GM21825 (cell line): Measurements from ENCODE around the gene ZNF792.
"Not testable (repeated sequence)": the region's sequence is repeated elsewhere in the genome, so short reads cannot be mapped to it uniquely, and the experiment has no call there.

Experiments used
- ATAC-seq: cut with Tn5 transposase; IDR thresholded peaks from one replicate; pipeline ENCODE4 v1.9.1; 2021; ENCODE audit warnings: mild to moderate bottlenecking, moderate library complexity; ENCODE audit not compliant: unreplicated experiment

Gene ZNF792

DNA sequence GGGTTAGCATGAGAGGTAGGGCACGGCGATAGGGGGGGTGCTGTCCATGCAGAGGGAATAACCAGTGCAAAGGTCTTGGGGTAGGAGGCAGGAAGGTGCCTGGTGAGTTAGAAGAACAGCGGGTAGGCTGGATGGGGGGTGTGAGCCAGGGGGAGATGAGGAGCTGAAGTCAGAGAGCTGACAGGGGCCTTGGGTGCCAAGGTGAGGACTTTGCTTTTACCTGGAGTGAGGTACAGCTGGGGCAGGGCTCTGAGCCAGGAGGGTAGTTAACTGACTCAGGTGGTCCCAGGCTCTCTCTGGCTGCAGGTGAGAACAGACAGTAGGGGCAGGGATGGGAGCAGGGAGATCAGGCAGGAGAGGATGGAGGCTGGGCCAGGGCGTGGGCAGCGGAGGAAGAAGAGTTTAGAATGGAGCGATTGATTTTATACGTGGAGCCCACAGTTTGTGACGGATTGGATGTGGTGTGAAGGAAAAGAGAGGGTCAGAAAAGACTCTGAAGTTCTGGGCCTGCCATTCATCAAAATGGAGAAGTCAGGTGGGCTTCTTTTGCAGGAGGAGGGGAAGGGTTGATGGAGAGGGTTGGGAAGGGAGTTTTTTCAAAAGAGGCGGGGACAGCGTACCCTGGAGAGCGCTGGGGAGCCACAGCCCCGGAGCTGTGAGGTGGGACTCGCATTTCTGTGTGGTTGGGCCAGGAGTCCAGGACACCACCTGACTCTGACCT is 34.9 kb upstream of the ZNF792 start:
- no peak for ATAC-seq

DNA sequence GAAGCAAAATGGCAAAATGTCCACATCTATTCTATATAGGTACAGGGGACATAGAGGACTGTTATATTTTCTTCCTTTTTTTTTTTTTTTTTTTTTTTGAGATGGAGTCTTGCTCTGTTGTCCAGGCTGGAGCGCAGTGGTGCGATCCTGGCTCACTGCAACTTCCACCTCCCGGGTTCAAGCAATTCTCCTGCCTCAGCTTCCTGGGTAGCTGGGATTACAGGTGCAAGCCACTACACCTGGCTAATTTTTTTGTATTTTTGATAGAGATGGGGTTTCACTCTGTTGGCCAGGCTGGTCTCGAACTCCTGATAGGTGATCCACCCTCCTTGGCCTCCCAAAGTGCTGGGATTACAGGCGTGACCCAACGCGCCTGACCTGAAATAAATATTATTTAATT is 34.2 kb upstream of the ZNF792 start:
- ATAC-seq = not testable (repeated sequence)

DNA sequence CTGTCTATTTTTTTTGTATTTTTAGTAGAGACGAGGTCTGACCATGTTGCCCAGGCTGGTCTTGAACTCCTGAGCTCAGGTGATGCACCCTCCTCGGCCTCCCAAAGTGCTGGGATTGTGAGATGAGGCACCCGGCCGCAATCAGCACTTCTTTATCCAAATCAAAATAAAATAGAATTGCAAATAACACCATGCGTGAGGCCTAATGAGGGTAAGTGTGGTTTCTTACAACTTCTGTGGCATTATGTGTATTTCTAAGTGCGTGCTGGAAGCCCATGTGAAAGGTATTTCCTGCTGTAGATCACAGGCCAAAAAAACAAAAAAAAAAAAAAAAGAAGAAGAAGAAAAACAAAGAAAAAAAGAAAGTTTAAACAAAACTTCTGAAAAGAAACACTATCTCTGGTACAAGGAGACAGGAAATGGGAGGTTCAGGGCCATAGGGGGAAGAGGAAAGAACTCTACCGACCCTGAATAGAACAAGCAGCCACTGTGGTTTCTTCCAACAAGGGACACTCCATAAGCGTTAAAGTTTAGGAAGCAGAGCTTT is 33.1 kb upstream of the ZNF792 start:
- no peak for ATAC-seq

DNA sequence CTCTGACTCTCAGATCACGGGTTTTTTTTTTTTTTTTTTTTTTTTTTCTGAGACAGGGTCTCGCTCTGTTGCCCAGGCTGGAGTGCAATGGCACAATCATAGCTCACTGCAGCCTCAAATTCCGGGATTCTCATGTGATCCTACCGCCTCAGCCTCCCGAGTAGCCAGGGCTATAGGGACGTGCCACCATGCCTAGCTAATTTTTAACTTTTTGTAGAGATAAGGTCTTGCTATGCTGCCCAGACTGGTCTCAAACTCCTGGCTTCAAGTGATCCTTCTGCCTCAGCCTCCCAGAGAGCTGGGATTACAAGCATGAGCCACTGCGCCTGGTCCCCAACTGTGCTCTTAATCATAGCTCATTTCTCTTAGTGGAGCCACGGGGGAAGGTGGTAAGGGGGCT is 31.5 kb upstream of the ZNF792 start:
- ATAC-seq = no peak

DNA sequence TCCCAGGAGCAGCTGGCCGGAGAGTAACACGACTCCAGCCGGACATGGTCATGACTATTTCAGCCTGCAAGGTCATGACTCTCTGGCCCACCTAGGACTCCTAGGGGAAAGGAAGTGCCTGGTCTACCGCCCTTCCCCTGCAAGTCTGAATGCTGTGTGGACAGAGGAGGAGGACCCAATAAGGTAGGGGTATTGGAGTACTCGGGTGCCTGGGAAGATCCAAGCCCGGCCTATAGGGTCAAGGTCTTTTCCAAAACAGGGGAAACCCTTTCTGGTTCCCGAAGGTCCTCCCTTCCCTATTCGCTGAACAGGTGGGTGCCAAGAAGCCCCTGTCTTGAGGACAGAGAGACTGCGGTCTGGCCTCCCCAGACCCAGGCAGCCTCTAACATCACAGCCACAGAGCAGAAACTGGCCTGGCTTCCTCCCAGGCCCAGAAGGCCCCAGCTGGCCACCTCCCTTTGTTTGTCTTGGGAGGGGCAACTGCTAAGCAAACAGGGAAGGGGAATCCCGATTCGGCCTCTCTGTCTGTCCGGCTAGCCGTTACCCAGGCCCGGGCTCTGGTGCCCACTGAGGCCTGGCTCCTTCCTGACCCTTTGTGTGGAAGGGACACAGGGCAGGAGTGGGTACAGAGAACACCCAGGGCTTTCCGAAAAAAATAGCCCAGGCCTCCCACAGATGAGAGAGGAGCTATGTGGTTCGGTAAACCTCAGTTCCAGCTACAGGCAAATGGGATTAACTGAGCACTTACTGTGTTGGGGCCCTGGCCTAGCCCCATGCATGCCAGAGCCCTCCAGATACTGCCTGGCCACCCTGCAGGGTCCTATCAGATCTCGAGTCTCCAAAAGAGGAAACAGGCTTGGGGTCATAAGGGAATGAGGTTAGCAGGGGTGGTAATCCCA is 30.9 kb upstream of the ZNF792 start:
- ATAC-seq = no peak

DNA sequence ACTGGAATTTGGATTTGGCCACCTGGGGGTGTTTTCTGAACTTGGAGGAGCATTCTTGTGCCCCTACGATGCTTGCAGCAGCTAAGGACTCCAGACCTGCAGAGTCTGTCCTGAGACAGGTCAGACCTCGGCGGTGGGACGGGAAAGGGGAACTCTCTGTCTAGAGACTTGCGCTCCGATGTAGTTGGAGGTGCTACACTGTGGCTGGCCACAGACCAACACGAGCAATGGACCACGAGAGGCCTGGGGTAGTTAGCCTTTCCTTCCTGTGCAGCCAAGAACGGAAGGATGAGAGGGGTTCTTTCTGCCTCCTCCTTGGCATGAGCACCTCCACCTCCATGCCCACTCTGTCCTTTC is 30.2 kb upstream of the ZNF792 start:
- ATAC-seq = no peak

DNA sequence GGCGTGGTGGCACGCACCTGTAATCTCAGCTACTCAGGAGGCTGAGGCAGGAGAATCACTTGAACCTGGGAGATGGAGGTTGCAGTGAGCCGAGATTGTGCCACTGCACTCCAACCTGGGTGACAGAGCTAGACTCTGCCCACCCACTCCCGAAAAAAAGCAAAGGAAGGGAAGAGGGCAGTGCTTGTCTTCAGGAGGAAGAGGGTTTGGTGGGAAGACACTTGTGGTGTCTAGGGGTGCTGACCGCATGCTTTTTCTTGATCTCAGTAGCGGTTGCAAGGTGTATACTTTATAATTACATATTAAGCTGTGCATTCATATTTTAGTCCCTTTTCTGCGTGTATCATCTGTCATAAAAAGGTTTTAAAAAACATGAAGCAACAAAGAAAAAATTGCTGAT is 28.6 kb upstream of the ZNF792 start:
- not testable (repeated sequence) for ATAC-seq

DNA sequence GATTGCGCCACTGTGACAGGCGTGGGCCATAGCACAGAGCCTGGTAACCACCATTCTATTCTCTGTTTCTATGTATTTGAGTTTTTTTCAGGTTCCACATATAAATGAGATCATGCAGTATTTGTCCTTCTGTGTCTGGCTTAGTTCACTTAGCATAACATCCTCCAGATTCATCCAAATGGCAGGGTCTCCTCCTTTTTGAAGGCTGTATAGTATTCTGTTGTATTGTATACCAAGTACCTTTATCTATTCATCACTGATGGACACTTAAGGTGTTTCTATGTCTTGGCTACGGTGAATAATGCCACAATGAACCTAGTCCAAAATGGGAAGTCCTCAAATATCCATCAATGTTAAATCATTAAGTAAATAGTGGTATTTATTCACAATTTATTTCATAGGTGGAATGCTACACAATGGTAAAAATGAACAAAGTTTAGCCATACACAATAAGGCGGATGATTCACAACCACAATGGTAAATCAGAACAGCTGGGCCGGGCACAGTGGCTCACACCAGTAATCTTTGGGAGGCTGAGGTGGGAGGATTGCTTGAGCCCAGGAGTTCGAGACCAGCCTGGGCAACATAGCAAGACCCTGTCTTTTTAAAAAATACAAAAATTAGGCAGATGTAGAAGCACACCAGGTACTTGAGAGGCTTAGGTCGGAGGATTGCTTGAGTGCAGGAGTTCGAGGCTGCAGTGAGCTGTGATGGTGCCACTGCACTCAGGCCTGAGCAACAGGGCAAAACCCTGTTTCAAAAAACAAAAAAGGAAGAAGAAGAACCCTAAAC is 27.7 kb upstream of the ZNF792 start:
- ATAC-seq = no peak

DNA sequence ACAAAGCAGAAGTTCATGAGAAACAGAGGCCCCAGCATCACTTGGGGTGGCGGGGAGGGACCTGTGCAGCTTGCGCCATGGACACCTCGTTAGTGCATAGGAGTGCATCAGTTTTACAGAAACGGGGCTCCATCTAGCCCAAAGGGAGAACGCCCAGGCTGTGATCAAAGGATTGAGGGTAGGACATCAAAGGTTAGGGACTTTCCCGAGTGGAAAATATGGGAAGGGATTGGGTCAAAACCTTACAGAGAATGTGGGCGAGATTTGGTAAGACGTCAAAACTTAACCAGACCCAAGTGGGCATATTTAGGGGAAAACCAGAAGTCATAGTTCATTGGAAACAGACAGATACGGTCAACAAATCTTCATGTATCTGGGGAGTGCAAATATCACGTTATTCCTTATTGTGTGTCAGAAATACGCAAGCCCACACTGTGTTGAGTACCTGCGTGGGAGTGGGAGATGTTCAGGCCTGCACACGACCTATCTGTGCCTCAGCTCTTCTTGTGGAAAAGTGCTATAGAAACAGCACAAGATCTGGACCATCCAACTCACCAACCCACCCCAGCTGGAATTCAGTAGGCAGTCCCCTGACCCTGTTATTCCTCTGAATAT is 26.7 kb upstream of the ZNF792 start:
- no peak for ATAC-seq

DNA sequence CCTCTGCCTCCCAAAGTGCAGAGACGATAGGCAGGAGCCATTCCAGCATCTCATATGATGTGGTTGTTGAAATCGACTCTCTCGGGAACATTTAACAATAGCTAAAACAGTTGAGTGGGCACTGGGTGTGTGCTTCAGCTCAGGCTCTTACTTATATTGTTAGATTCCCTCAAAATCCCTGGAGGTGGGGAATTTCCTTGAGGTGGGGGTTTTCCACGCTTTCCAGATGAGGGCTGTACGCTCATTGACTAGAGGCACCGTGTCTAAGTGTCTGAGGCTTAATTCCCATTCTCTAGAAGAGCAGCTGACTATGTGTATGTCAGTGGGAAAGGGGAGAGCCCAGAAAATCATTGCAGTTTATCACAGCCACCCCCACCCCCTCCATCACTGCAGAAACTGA is 25.3 kb upstream of the ZNF792 start:
- ATAC-seq = no peak

DNA sequence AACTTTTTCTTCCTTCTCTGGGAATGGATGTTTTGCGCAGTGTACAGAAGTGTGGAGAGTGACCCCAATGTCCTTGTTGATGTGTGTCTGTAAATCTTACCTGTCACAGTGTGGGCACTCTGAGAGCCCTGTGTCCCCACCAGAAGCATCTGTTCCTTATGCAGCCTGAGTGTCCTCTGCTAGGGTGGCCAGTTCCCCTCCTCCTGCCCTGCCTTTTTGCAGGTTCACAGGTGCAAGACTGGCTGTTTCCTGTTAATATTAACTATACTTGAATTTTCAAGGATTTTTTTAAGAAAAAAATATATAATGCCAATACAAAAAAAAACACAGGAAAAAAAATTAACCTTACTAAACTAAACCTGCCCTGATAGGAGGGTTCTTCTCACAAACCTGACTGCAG is 24.1 kb upstream of the ZNF792 start:
- no peak for ATAC-seq

DNA sequence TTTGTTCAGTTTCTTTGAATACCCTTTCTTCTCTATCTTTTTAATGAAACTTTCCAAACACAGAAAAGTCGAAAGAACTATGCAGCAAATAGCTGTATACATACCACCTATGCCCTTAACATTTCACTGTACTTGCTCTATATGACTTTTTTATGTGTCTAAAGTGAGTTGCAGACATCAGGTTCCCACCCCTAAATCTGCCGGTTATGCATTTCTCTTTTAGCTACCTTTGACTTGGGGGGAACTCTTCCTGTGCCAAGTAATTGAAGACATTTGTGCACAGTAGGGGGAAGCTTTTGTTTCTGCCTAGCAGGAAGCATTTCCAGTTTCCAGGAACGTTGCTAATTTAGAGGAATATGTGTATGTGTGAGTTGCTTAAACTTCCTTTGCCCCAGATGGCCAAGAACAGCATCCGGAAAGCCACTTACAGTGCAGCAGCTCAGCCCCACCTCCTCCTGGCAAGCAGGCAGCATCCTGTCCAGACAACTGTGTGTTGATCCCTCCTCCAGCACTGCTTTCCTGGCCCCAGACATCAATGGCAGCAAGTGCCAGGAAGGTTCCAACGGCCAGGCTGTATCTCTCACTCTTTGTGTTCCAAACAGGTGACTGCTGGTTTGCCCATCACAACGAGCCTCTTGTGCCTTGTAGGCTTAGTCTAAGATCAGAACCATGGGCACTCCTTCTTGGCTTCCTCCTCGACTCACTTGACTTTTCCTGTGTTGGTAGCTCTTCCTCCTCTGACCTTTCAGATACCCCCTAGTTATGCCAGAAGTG is 21.4 kb upstream of the ZNF792 start:
- no peak for ATAC-seq

DNA sequence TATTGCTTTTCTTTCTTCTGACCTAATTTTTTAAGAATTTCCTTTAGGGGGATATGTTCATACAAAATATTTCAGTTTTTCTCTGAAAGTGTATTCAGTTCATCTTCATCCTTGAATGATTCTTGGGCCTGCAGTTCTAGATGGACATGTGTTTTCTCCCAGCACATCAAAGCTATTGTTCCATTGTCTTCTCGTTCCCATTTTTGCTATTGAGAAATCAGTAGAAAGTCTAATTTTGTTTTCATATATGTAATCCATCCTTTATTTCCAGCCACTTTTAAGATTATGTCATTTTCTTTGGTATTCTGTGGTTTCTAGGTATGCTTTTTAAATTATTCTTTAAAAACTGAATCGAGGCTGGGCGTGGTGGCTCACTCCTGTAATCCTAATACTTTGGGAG is 20.3 kb upstream of the ZNF792 start:
- ATAC-seq = no peak

DNA sequence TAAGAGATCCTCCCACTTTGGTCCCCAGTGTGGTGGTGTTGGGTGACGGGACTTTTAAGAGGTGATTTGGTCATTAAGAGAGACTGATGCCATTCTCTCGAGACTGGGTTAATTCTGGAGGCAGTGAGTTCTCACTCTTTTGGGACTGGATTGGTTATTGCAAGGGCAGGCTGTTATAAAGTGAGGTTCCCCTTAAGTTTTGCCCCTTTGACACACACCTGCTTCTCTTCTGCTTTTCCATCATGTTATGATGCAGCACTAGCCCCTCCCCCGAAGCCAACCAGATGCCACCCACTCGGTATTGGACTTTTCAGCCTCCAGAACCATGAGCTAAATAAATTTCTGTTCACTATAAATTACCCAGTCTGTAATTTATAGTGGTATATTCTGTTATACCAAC is 19.8 kb upstream of the ZNF792 start:
- ATAC-seq = no peak

DNA sequence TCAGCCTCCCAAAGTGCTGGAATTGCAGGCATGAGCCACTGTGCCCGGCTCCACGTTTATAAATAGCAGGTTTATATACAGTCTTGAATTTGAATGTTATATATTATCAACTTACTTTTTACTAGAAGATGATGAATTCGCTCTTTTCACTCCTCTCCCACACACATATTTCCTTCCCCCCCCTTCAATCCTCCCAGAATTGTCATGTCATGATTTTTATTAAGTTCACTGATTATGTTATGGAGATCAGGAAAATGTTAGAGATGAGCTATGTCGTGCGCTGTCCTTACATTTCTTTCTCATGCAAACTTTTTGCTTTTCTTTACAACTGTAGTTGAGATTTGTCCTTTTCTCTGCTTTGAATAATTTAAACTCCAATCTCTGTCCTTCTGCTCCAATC is 18.2 kb upstream of the ZNF792 start:
- ATAC-seq = no peak

DNA sequence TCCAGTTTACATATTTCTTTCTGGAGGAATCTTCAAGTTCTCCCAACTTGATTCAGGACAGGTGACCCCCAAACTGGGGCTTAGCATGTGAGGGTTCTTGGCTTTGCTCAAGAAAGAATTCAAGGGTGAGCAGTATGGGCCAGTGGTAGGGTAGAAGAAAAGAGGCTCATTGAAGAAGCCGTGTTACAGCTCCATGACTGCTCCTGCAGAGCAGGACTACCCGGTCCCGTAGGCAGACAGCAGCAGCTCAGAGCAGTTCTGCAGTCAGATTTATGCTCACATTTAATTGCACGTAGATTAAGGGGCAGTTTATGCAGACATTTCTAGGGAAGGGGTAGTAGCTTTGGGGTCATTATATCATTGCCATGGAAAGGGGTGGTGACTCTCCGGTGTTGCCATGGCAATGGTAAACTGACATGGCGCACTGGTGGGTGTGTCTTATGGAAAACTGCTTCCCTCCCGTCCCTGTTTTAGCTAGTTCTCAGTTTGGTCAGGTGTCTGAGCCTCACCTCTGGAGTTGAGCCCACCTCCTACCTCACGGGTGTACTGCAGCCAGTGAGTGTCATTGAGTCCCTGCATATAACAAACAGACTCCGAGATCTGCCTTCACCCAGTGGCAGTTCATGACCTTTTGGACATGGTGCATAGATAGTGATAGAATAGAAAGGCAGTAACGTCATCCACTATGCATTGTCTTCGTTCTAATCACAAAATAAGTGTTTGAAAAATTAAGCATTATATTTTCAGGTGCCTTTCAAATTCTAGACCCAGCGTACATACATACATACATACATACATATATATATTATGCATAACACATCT is 16.0 kb upstream of the ZNF792 start:
- ATAC-seq = no peak

DNA sequence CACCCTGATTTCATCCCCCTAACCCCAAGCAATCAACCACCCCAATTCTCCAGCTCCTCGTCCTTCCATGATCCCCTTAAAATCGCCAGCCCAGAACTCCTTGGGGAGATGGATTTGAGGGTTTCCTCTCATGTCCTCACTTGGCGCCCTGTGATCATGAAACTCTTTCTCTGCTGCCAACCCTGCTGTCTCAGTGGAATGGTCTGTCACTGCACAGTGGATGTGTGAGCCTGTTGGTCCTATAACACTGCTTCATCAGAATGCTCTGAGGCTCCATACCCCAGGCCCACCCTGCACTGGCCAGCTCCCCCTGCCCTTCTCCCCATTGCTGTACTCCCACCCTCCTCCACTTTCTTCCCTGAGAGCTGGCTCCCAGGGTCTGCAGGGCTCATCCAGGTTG is 12.6 kb upstream of the ZNF792 start:
- no peak for ATAC-seq

DNA sequence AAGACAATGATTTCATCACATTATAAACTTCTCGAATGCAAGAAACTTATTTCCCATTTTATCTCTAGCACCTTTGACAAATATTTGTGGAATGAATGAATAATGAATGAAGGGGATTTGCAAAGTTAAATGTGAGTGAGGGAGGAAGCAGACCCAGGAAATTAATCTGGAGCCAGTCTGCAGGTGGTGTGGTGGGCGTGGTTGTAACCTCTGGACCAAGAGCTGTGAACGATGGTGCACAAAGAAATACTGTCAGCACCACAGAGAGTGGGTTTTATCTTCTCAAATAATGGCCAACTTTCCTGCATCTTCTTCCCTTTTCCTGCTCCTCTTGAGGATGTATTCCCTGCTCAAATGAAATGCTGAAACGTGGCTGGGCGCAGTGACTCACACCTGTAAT is 11.0 kb upstream of the ZNF792 start:
- ATAC-seq = no peak

DNA sequence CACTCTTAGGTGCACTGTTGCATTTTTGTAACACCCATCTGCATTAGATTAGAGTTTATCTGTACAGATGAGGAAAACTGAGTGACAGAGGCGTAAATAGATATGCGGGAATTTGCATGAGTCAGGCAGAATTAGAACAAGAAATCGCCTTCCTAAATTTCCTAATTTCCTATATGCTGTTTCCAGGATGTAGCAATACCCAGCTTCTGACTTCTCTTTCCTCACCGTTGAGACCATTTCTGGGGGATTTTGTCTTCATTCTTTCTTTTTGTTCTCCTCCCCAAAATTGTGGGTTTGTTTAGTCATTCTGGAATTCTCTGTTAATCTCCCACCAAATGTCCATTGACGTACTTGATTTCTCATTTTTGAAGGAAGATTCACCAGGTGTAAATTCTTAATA is 10.6 kb upstream of the ZNF792 start:
- no peak for ATAC-seq
